Right cardiac atrium (tissue), 5 donors: ENCODE results near the gene SUCLG2. TPM values are rescaled to one million over a fixed set of nuclear protein-coding genes. Genes with fewer than 3 reads are reported as not detected.

Experiments
- ATAC-seq, 2 donors: fragments of 200-7000 bp; cut with Tn5 transposase; one replicate each; pipeline versions ENCODE4 v1.8.0 to v1.9.1; 2020; ENCODE audit warnings: moderate library complexity in 2 of 2, mild to moderate bottlenecking in 1 of 2
- DNase-seq, 3 donors: peaks; one replicate each; pipeline ENCODE4 v3.0.0-alpha.2; 2020
- H3K27ac ChIP-seq: one replicate; pipeline ENCODE4 v1.5.1; 2013; ENCODE audit warnings: mild to moderate bottlenecking, low read length, control low read depth, moderate library complexity
- H3K27me3 ChIP-seq: one replicate; pipeline ENCODE4 v1.6.1; 2013; ENCODE audit not compliant: control insufficient read depth, insufficient read depth
- H3K4me1 ChIP-seq: one replicate; pipeline ENCODE4 v1.6.1; 2013; ENCODE audit warnings: low read length; ENCODE audit not compliant: control insufficient read depth, insufficient read depth
- H3K4me3 ChIP-seq: one replicate; pipeline ENCODE4 v1.5.1; 2013; ENCODE audit warnings: low read length, control low read depth
- H3K9me3 ChIP-seq: one replicate; pipeline ENCODE4 v1.6.1; 2013; ENCODE audit warnings: low read length; ENCODE audit not compliant: control insufficient read depth
- WGBS: extraction: QIAGEN DNeasy Blood & Tissue Kit; methylation state at CpG from one replicate; pipeline ENCODE4 v1.1.7; 2013; 5-methylcytosine and 5-hydroxymethylcytosine counted together
- intact Hi-C, 4 donors: fragments of 100-400 bp; cut with DNase I; formaldehyde crosslinking; loops; one replicate each; pipeline versions ENCODE4 v1.11.0 to v1.14.0; 2022 to 2023
- polyA plus RNA-seq: library from polyadenylated mRNA; stranded (reverse); fragments of 200-250 nt; gene quantifications from one replicate; pipeline ENCODE4 v1.2.3, GENCODE V29; 2013
- total RNA-seq, 4 donors: library from RNA; stranded (reverse); fragmentation: NEBNext Ultra II Directional; extraction: Animal tissue kit (Norgen Biotek cat#: 25700); gene quantifications; one replicate each; pipeline ENCODE4 v1.2.1, GENCODE V29; 2021
- donor health status: healthy with polysubstance abuse.
- donor health status: DM: no; HTN: yes; CAD: no.
- donor health status: DM: no; HTN: no; CAD: no.
- donor health status: DM: no; HTN: yes; CAD: no; lungs with severe emphysema.
- donor health status: DM: yes; HTN: yes; CAD: no.

SUCLG2 gene
- total and polyA plus RNA-seq, 5 donors: 50.6 to 84.8 (median 73.0) TPM

- 85% methylated on average over 2 of the region's 2 CpGs for WGBS
- intact Hi-C loops: no loop called here
- no peak for DNase-seq
- Histone ChIP-seq H3K4me3 (no peak overlapping the region), H3K4me1 (peaks cover 3% of the 10 kb centered on the region), H3K27ac (no peak overlapping the region), H3K27me3 (no peaks in the 10 kb centered on the region), H3K9me3 (no peaks in the 10 kb centered on the region)
- ATAC-seq: no peak
Observed at GRCh38 chr3:67459796-67460195, 194.6 kb downstream of the SUCLG2 start.

DNA sequence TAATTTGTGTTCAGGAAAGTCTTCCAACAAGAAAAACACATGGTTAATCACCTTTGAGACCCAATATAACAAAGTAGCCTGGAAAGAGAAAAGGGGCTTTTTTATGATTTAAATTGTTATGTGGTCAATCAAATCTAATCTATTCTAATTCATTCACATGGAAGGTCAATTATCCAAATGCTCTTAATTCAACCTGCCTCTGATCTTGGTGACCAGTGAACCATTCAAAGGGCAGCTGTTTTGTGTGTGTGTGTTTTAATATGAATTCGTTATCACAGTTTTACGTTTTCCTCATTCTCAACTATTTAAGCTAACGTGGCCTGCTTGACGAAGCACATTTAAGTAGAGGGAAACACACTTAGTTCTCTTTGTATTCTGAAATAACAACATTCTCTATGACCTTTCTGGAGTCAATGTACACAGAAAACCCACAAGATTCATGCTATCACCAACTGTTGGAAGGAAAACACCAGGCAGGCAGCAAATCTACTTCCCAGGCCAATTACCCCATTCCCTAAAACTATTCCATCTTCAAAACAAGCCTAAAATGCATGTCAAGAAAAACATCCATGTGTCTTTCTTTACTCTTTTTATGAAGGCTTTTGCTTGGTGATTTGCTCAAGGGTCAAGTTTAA is 195.4 kb downstream of the SUCLG2 start:
- WGBS: 95% methylated on average over 4 of the region's 4 CpGs

GRCh38 chr3:67458408-67458807 is 196.0 kb downstream of the SUCLG2 start:
- H3K4me3 ChIP-seq: no peak overlapping the region
- intact Hi-C loops: no loop called here
- no peak overlapping the region for H3K27ac ChIP-seq
- peaks cover 3% of the 10 kb centered on the region for H3K4me1 ChIP-seq
- no peak for ATAC-seq
- no peaks in the 10 kb centered on the region for H3K9me3 ChIP-seq
- 66% methylated on average over 5 of the region's 5 CpGs for WGBS
- DNase-seq: no peak
- no peaks in the 10 kb centered on the region for H3K27me3 ChIP-seq

More for the DNA sequence above, 195.4 kb downstream of the SUCLG2 start:
- no peaks in the 10 kb centered on the region for H3K27me3 ChIP-seq
- intact Hi-C loops: no loop called here
- H3K4me3 ChIP-seq: no peak overlapping the region
- ATAC-seq (no peak), DNase-seq (no peak)
- no peaks in the 10 kb centered on the region for H3K9me3 ChIP-seq
- peaks cover 3% of the 10 kb centered on the region for H3K4me1 ChIP-seq
- no peak overlapping the region for H3K27ac ChIP-seq

GRCh38 chr3:67453628-67454027 is 200.8 kb downstream of the SUCLG2 start:
- intact Hi-C loops: no loop called here
- no peak for DNase-seq
- Histone ChIP-seq H3K4me1 (peaks cover 3% of the 10 kb centered on the region), H3K27ac (no peak overlapping the region), H3K9me3 (no peaks in the 10 kb centered on the region), H3K27me3 (no peaks in the 10 kb centered on the region), H3K4me3 (no peak overlapping the region)
- no peak for ATAC-seq
- WGBS: 94% methylated on average over 3 of the region's 3 CpGs

GRCh38 chr3:67450153-67450552 is 204.3 kb downstream of the SUCLG2 start:
- WGBS: 94% methylated on average over 4 of the region's 4 CpGs
- intact Hi-C loops: no loop called here
- H3K27ac ChIP-seq: no peak overlapping the region
- no peak for ATAC-seq
- H3K9me3 ChIP-seq: no peaks in the 10 kb centered on the region
- DNase-seq: peak in 1 of 3 donors; percentile 33
- no peaks in the 10 kb centered on the region for H3K27me3 ChIP-seq
- no peak overlapping the region for H3K4me3 ChIP-seq
- no peaks in the 10 kb centered on the region for H3K4me1 ChIP-seq

DNA sequence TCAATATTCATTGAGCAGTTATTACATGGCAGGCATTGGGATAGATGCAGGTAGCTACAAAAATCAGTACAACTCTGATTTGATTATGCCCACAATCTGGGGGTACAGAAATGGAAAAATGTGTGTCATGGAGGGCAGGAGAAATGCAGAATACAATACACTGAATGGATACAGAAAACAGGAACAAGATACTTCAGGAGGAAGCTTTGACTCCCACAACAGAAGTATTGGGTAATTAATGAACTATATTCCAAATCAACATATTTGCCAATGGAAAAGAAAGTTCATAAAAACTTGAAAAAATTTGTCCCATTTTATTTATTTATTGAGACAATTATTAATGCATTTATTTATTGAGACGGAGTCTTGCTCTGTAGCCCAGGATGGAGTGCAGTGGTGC is 207.0 kb downstream of the SUCLG2 start:
- H3K4me1 ChIP-seq: no peaks in the 10 kb centered on the region
- H3K9me3 ChIP-seq: no peaks in the 10 kb centered on the region
- no peak for DNase-seq
- no peaks in the 10 kb centered on the region for H3K27me3 ChIP-seq
- H3K4me3 ChIP-seq: no peak overlapping the region
- 97% methylated on average over 1 of the region's 1 CpG for WGBS
- ATAC-seq: no peak
- no peak overlapping the region for H3K27ac ChIP-seq
- intact Hi-C loops: no loop called here

DNA sequence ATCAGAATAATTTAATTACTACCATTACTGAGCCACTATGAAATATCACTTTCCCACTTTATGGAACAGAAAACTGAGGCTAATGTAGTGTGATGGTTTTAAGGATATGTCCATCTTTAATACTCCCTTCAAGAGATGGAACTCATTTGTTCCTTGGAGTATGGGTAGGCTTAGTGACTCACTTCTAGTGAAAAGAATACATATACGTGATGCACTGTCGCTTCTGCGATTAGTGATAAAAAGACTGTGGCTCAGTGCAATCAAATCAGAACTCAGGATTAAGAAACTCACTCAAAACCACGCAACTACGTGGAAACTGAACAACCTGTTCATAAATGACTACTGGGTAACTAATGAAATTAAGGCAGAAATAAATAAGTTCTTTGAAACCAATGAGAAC is 216.6 kb downstream of the SUCLG2 start:
- Histone ChIP-seq H3K27ac (no peak overlapping the region), H3K4me3 (no peak overlapping the region), H3K9me3 (no peaks in the 10 kb centered on the region), H3K27me3 (no peaks in the 10 kb centered on the region), H3K4me1 (no peaks in the 10 kb centered on the region)
- intact Hi-C loops: no loop called here
- WGBS: 97% methylated on average over 5 of the region's 5 CpGs
- ATAC-seq (no peak), DNase-seq (no peak)

GRCh38 chr3:67437090-67437489 is 217.3 kb downstream of the SUCLG2 start:
- no peak overlapping the region for H3K27ac ChIP-seq
- ATAC-seq (no peak), DNase-seq (no peak)
- no peak overlapping the region for H3K4me3 ChIP-seq
- intact Hi-C loops: no loop called here
- no peaks in the 10 kb centered on the region for H3K4me1 ChIP-seq
- WGBS: 94% methylated on average over 3 of the region's 3 CpGs
- no peaks in the 10 kb centered on the region for H3K9me3 ChIP-seq
- H3K27me3 ChIP-seq: no peaks in the 10 kb centered on the region

GRCh38 chr3:67433109-67433508 is 221.3 kb downstream of the SUCLG2 start:
- H3K4me1 ChIP-seq: no peaks in the 10 kb centered on the region
- H3K9me3 ChIP-seq: no peaks in the 10 kb centered on the region
- WGBS: 97% methylated on average over 4 of the region's 4 CpGs
- H3K4me3 ChIP-seq: no peak overlapping the region
- DNase-seq (no peak), ATAC-seq (no peak)
- intact Hi-C loops: no loop called here
- no peak overlapping the region for H3K27ac ChIP-seq
- no peaks in the 10 kb centered on the region for H3K27me3 ChIP-seq

DNA sequence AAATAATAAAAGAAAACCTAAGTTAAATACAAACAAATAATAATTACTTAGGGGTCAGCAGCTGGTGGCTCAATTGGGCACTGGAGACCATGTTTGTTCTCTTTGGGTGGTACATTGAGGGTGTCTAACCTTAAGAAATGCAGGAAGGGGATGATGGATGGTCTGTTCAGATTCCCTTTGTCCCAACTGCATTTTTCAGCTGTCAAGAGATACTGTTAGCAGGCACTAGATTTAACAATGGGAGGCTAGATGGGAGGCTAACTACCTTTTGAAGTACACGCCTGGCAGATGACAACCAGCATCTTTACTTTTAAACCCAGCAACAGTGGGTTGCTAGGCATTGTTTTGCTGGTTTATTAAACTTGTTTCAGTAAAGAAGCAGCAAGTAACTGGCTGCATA is 222.5 kb downstream of the SUCLG2 start:
- intact Hi-C loops: no loop called here
- ATAC-seq (no peak), DNase-seq (no peak)
- 93% methylated on average over 1 of the region's 1 CpG for WGBS
- Histone ChIP-seq H3K27ac (no peak overlapping the region), H3K27me3 (no peaks in the 10 kb centered on the region), H3K4me1 (no peaks in the 10 kb centered on the region), H3K9me3 (no peaks in the 10 kb centered on the region), H3K4me3 (no peak overlapping the region)

- H3K27me3 ChIP-seq: no peaks in the 10 kb centered on the region
- intact Hi-C loops: no loop called here
- no peaks in the 10 kb centered on the region for H3K9me3 ChIP-seq
- ATAC-seq: no peak
- H3K4me3 ChIP-seq: no peak overlapping the region
- no peak for DNase-seq
- H3K4me1 ChIP-seq: no peaks in the 10 kb centered on the region
- H3K27ac ChIP-seq: no peak overlapping the region
Observed at GRCh38 chr3:67423722-67424121, 230.7 kb downstream of the SUCLG2 start.

DNA sequence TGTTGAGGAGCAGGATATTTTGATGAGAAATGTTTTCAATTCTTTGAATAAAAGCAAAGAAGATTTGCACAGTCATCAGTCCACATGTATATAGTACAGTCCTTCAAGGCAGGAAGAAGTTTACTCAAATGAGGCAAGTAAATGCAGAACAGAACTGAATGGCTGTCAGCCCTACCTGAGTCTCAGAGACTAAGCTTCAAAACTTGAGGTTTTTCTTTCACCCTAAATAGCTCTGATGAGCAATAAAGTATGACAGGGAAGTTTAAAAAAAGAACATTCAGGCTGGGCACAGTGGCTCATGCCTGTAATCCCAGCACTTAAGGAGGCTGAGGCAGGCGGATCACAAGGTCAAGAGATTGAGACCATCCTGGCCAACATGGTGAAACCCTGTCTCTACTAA is 232.5 kb downstream of the SUCLG2 start:
- Histone ChIP-seq H3K4me3 (no peak overlapping the region), H3K27ac (no peak overlapping the region), H3K9me3 (no peaks in the 10 kb centered on the region), H3K4me1 (no peaks in the 10 kb centered on the region), H3K27me3 (no peaks in the 10 kb centered on the region)
- DNase-seq (no peak), ATAC-seq (no peak)
- intact Hi-C loops: no loop called here
- 100% methylated on average over 1 of the region's 1 CpG for WGBS
